OCI-LY3 (cell line): ENCODE results near the gene RBM34.

Experiments used
- H2AFZ ChIP-seq: fragments of 200-600, 300-600 bp; shearing (Covaris generic); 2 replicates; pipeline ENCODE4 v1.6.0; 2014; ENCODE audit warnings: antibody characterized with exemption, low read depth, low read length
- H3K27ac ChIP-seq: fragments of 200-600, 300-600 bp; sonication (generic); 2 replicates; pipeline ENCODE4 v1.5.1; 2014; ENCODE audit warnings: mild to moderate bottlenecking, low read length, moderate library complexity, mixed read lengths
- H3K27me3 ChIP-seq: fragments of 200-600, 300-600 bp; sonication (generic); 2 replicates; pipeline ENCODE4 v1.6.1; 2014; ENCODE audit warnings: low read depth, low read length, mixed read lengths
- H3K36me3 ChIP-seq: fragments of 200-600, 300-600 bp; sonication (generic); replicated peaks from 2 replicates; pipeline ENCODE3; 2014; ENCODE audit warnings: low read depth, low read length, mixed read lengths
- H3K4me1 ChIP-seq: fragments of 300-600, 200-600 bp; sonication (generic); 2 replicates; pipeline ENCODE4 v1.6.1; 2014; ENCODE audit warnings: low read length, mixed read lengths
- H3K4me2 ChIP-seq: fragments of 200-600, 300-600 bp; sonication (generic); 2 replicates; pipeline ENCODE4 v1.6.1; 2014; ENCODE audit warnings: low read length, mixed read lengths
- H3K4me3 ChIP-seq: fragments of 300-600, 200-600 bp; sonication (generic); 2 replicates; pipeline ENCODE4 v1.5.1; 2014; ENCODE audit warnings: antibody characterized with exemption, mild to moderate bottlenecking, low read length, moderate library complexity
- H3K79me2 ChIP-seq: fragments of 300-600, 200-600 bp; shearing (Covaris generic); 2 replicates; pipeline ENCODE4 v1.6.1; 2014; ENCODE audit warnings: mild to moderate bottlenecking, low read length, mixed read lengths
- H3K9ac ChIP-seq: fragments of 300-600, 200-600 bp; shearing (Covaris generic); 2 replicates; pipeline ENCODE4 v1.6.0; 2014; ENCODE audit warnings: mild to moderate bottlenecking, low read length, moderate library complexity
- H3K9me3 ChIP-seq: fragments of 200-600, 300-600 bp; shearing (Covaris generic); 2 replicates; pipeline ENCODE4 v1.6.1; 2014; ENCODE audit warnings: low read length, mixed read lengths; ENCODE audit not compliant: insufficient read depth
- H4K20me1 ChIP-seq: fragments of 200-600, 300-600 bp; sonication (generic); 2 replicates; pipeline ENCODE4 v1.6.1; 2016; ENCODE audit warnings: low read length, mixed read lengths; ENCODE audit not compliant: insufficient read depth
- EZH2phosphoT487 ChIP-seq: fragments of 200-600 bp; shearing (Covaris generic); IDR thresholded peaks from 2 replicates; pipeline ENCODE4 v1.6.1; 2018; ENCODE audit warnings: antibody characterized with exemption, mixed run types, low read depth
- TF ChIP-seq, protein P1 (sequence below): fragments of 200-600, 300-600 bp; sonication (generic); IDR thresholded peaks from 2 replicates; pipeline ENCODE4 v1.5.1; 2014; ENCODE audit warnings: antibody characterized with exemption, low read length, low read depth

The RBM34 gene

DNA sequence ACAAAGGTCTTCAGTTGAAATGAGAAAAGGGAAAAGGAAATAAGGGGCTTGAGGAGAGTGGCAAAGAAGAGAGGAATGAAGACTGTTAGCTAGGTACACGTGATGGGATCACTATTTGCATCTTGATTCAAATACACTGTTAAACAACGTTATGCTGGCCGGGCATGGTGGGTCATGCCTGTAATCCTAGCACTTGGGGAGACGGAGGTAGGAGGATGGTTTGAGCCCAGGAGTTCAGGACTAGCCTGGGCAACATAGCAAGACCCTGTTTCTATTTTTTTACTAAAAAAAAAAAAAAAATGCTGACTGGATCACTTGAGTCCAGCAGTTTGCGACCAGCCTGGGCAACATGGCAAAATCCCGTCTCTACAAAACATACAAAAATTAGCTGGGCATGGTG is 2.4 kb downstream of the RBM34 start:
- Histone ChIP-seq H3K4me3 (no peak overlapping the region), H3K36me3 (peaks cover 35% of the 10 kb centered on the region), H3K9ac (no peak overlapping the region), H3K9me3 (no peaks in the 10 kb centered on the region), H2AFZ (no peak overlapping the region), H3K4me2 (no peak overlapping the region), H3K27ac (no peak overlapping the region), H3K27me3 (no peaks in the 10 kb centered on the region), H3K79me2 (peaks cover 16% of the 10 kb centered on the region), H4K20me1 (no peaks in the 10 kb centered on the region; the same call in 1 of the 2 replicates), H3K4me1 (peaks cover 10% of the 10 kb centered on the region)
- TF ChIP-seq, protein P1, sequence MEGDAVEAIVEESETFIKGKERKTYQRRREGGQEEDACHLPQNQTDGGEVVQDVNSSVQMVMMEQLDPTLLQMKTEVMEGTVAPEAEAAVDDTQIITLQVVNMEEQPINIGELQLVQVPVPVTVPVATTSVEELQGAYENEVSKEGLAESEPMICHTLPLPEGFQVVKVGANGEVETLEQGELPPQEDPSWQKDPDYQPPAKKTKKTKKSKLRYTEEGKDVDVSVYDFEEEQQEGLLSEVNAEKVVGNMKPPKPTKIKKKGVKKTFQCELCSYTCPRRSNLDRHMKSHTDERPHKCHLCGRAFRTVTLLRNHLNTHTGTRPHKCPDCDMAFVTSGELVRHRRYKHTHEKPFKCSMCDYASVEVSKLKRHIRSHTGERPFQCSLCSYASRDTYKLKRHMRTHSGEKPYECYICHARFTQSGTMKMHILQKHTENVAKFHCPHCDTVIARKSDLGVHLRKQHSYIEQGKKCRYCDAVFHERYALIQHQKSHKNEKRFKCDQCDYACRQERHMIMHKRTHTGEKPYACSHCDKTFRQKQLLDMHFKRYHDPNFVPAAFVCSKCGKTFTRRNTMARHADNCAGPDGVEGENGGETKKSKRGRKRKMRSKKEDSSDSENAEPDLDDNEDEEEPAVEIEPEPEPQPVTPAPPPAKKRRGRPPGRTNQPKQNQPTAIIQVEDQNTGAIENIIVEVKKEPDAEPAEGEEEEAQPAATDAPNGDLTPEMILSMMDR, result no peak
- no peak for TF ChIP-seq EZH2phosphoT487

GRCh38 chr1:235157150-235157549 is 3.9 kb downstream of the RBM34 start:
- peaks cover 42% of the 10 kb centered on the region for H3K36me3 ChIP-seq
- peaks cover 16% of the 10 kb centered on the region for H3K79me2 ChIP-seq
- H3K9me3 ChIP-seq, result no peaks in the 10 kb centered on the region
- no peaks in the 10 kb centered on the region for H3K27me3 ChIP-seq
- H3K4me2 ChIP-seq, result no peak overlapping the region
- no peaks in the 10 kb centered on the region; the same call in 1 of the 2 replicates for H4K20me1 ChIP-seq
- no peak overlapping the region for H3K9ac ChIP-seq
- no peak overlapping the region for H3K4me3 ChIP-seq
- peaks cover 10% of the 10 kb centered on the region for H3K4me1 ChIP-seq
- no peak for TF ChIP-seq EZH2phosphoT487
- TF ChIP-seq, protein P1, result no peak
- no peak overlapping the region for H2AFZ ChIP-seq
- H3K27ac ChIP-seq, result no peak overlapping the region

GRCh38 chr1:235156740-235157139 is 4.3 kb downstream of the RBM34 start:
- Histone ChIP-seq H4K20me1 (no peaks in the 10 kb centered on the region; the same call in 1 of the 2 replicates), H3K9ac (no peak overlapping the region), H2AFZ (no peak overlapping the region), H3K79me2 (peaks cover 16% of the 10 kb centered on the region), H3K4me3 (no peak overlapping the region), H3K27me3 (no peaks in the 10 kb centered on the region), H3K27ac (no peak overlapping the region), H3K4me2 (no peak overlapping the region), H3K9me3 (no peaks in the 10 kb centered on the region), H3K4me1 (peaks cover 8% of the 10 kb centered on the region), H3K36me3 (peaks cover 42% of the 10 kb centered on the region)
- no peak for TF ChIP-seq EZH2phosphoT487
- TF ChIP-seq, protein P1, result no peak

DNA sequence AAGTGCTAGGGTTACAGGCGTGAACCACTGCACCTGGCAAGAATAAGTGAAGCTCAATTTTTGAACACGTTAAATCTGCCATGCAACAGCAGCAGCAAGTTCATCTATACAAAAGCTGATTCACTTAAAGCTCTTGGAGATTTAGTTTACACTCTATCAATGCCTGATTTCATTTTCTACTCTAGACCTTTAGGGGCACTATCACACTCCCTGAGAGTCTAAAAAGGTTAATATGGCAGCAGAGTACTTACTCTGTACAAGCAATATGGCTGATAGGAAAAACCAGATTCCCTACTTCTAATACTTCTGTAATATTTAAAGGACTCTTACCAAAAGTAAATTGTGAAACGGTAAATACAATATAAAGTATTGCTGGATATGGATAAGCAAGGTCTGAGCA is 4.8 kb downstream of the RBM34 start:
- H3K27me3 ChIP-seq, result no peaks in the 10 kb centered on the region
- peaks cover 46% of the 10 kb centered on the region for H3K36me3 ChIP-seq
- no peak overlapping the region for H3K4me2 ChIP-seq
- peaks cover 6% of the 10 kb centered on the region for H3K4me1 ChIP-seq
- H4K20me1 ChIP-seq, result no peaks in the 10 kb centered on the region; the same call in 1 of the 2 replicates
- H2AFZ ChIP-seq, result no peak overlapping the region
- no peak overlapping the region for H3K4me3 ChIP-seq
- H3K9me3 ChIP-seq, result no peaks in the 10 kb centered on the region
- H3K79me2 ChIP-seq, result peaks cover 16% of the 10 kb centered on the region
- H3K27ac ChIP-seq, result no peak overlapping the region
- H3K9ac ChIP-seq, result no peak overlapping the region
- TF ChIP-seq, protein P1, result no peak
- no peak for TF ChIP-seq EZH2phosphoT487
